ENCODE results near the gene MRM2. TPM values are rescaled to one million over a fixed set of nuclear protein-coding genes. Genes with fewer than 3 reads are reported as not detected.

The MRM2 gene
- total RNA-seq (2014; rRNA removed; shearing (Covaris generic); ENCODE audit: low replicate concordance) = 35.5 TPM in 2 replicates

DNA sequence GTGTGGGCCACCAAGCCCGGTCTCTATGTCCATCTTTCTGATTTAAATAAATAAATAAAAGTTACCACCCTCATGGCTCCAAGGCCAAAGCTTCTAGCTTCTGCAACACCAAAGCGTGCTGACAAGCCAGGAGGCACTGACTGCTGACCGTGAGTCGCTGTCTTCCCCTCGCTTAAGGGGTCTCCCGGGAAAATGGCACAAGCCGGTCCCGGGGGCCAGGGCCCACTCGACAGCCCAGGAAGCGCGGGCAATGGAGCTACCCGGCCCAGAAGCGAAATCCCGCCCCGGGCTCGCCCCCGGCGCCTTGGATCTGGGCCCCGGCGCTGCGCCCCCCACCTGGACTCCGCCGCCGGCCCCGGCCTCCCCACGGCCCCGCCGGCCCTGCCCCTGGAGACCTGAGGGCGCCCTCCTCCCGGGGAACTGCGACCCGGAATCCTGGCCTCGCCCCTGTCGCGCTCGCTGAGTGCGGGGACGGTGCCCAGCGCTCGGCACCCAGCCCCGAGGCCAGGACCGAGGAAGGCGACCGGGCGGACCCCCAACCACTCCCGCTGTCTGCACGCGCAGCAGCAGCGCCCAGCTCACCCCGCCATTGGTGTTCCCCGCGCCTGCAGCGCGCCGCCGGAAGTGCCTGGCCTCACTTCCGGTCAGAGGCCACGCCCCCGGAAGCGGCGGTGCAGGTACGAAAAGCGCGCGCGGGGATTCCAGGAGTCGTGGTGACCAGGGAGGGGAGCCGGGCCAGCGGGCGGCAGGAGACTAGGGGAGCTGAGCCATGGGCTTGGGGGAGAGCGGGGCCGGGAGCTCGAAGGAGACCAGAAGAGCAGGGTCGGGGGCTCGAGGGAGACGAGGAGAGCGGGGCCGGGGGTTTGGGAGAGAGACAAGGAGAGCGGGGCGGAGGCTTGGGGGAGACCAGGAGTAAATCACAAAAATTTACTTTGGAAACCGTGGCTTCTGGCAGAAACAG is at the start of gene MRM2, which contains the start of gene NUDT1:
Gene MRM2 (minus strand): TSS at position 626 of the 961 bp plus-strand sequence. CDS start 36 bp downstream, at position 590.
Gene NUDT1 (plus strand): TSS at position 647 of the 961 bp plus-strand sequence. CDS start 2,349 bp downstream, outside the sequence.
- peak within 1 kb of the TSS; percentile 93 for H3K4me3 ChIP-seq (ENCODE audit: low read length)
- no peaks in the 10 kb centered on the region for H3K27me3 ChIP-seq (ENCODE audit: low read length)
- peaks cover 10% of the 10 kb centered on the region for H3K36me3 ChIP-seq (ENCODE audit: insufficient read depth, low read length)
- DNase-seq = peak; percentile 91
- peak within 1 kb of the TSS; percentile 99 for H3K9ac ChIP-seq (ENCODE audit: low read length)
- H2AFZ ChIP-seq (ENCODE audit: low read length) = peak within 1 kb of the TSS; percentile 87; the same call in 1 of the 2 replicates
- H3K9me2 ChIP-seq (replicated peaks; ENCODE audit: insufficient read depth, low read length) = no peaks in the 10 kb centered on the region
- peak within 1 kb of the TSS; percentile 98 for H3K4me2 ChIP-seq (ENCODE audit: low read depth, low read length, poor library complexity, severe bottlenecking)
- H3K27ac ChIP-seq (ENCODE audit: low read length) = peak within 1 kb of the TSS; percentile 64
- 0 out of 2 replicates have a peak, but pooled peaks cover 3% of the 10 kb centered on the region for H4K20me1 ChIP-seq (ENCODE audit: insufficient read depth, low read depth, low read length)
- peaks cover 40% of the 10 kb centered on the region for H3K4me1 ChIP-seq (ENCODE audit: low read length)
- no peaks in the 10 kb centered on the region for H3K9me3 ChIP-seq (ENCODE audit: low read length)
- H3K79me2 ChIP-seq (ENCODE audit: low read length) = peaks cover 43% of the 10 kb centered on the region

DNA sequence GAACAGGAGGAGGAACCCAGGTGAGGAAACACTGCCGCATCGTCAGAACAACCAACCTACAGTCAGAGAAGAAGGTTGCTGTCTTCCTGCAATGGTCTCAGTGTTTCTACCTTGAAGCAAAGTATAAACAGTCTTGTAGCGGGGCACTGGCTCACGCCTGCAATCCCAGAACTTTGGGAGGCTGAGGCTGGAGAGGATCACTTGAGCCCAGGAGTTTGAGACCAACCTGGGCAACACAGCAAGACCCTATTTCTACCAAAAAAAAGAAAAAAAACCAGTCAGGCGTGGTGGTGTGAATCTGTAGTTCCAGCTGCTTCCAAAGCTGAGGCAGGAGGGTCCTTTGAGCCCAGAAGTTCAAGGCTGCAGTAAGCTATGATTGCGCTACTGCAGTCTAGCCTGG is 48.9 kb upstream of the MRM2 start:
- Histone ChIP-seq H3K27ac (ENCODE audit: low read length) (no peak overlapping the region), H3K9me2 (replicated peaks; ENCODE audit: insufficient read depth, low read length) (no peaks in the 10 kb centered on the region), H3K79me2 (ENCODE audit: low read length) (no peaks in the 10 kb centered on the region), H4K20me1 (ENCODE audit: insufficient read depth, low read depth, low read length) (no peaks in the 10 kb centered on the region), H3K27me3 (ENCODE audit: low read length) (no peaks in the 10 kb centered on the region), H3K36me3 (ENCODE audit: insufficient read depth, low read length) (no peaks in the 10 kb centered on the region), H3K4me1 (ENCODE audit: low read length) (peaks cover 16% of the 10 kb centered on the region), H3K9me3 (ENCODE audit: low read length) (no peaks in the 10 kb centered on the region), H3K4me3 (ENCODE audit: low read length) (no peak overlapping the region), H3K4me2 (ENCODE audit: low read depth, low read length, poor library complexity, severe bottlenecking) (no peak overlapping the region), H3K9ac (ENCODE audit: low read length) (no peak overlapping the region), H2AFZ (ENCODE audit: low read length) (no peak overlapping the region)
- DNase-seq = no peak

- Histone ChIP-seq H4K20me1 (ENCODE audit: insufficient read depth, low read depth, low read length) (no peaks in the 10 kb centered on the region), H2AFZ (ENCODE audit: low read length) (no peak overlapping the region), H3K9ac (ENCODE audit: low read length) (no peak overlapping the region), H3K4me2 (ENCODE audit: low read depth, low read length, poor library complexity, severe bottlenecking) (no peak overlapping the region), H3K27me3 (ENCODE audit: low read length) (no peaks in the 10 kb centered on the region), H3K79me2 (ENCODE audit: low read length) (no peaks in the 10 kb centered on the region), H3K4me1 (ENCODE audit: low read length) (peaks cover 8% of the 10 kb centered on the region), H3K9me3 (ENCODE audit: low read length) (no peaks in the 10 kb centered on the region), H3K36me3 (ENCODE audit: insufficient read depth, low read length) (no peaks in the 10 kb centered on the region), H3K9me2 (replicated peaks; ENCODE audit: insufficient read depth, low read length) (no peaks in the 10 kb centered on the region), H3K27ac (ENCODE audit: low read length) (no peak overlapping the region), H3K4me3 (ENCODE audit: low read length) (no peak overlapping the region)
- DNase-seq = no peak
Observed at GRCh38 chr7:2289621-2290020, 47.6 kb upstream of the MRM2 start.

DNA sequence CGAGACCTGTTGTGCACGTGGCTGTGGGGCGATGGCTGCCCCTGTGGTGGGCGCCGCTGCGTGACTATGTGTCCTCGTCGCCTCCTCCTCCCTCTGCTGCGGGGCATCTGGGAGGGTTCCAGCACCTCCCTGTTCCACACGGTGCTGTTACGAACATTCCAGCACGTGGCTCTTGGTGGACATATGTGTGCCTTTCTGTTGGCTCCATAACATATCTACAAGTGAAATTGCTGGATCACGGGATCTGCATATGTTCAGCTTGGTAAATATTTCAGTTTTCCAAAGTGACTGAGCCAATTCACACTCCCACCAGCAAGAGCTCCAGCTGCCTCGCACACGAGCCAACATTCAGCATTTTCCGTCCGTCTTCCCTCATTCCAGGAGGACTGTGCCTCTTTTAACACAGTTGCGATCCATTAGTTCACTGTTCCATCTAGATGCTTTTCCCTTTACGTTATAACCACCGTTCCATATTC is 47.1 kb upstream of the MRM2 start:
- Histone ChIP-seq H3K27ac (ENCODE audit: low read length) (no peak overlapping the region), H4K20me1 (ENCODE audit: insufficient read depth, low read depth, low read length) (no peaks in the 10 kb centered on the region), H3K4me2 (ENCODE audit: low read depth, low read length, poor library complexity, severe bottlenecking) (no peak overlapping the region), H3K4me3 (ENCODE audit: low read length) (no peak overlapping the region), H2AFZ (ENCODE audit: low read length) (no peak overlapping the region), H3K9me2 (replicated peaks; ENCODE audit: insufficient read depth, low read length) (no peaks in the 10 kb centered on the region), H3K79me2 (ENCODE audit: low read length) (no peaks in the 10 kb centered on the region), H3K36me3 (ENCODE audit: insufficient read depth, low read length) (no peaks in the 10 kb centered on the region), H3K4me1 (ENCODE audit: low read length) (peaks cover 8% of the 10 kb centered on the region), H3K9me3 (ENCODE audit: low read length) (no peaks in the 10 kb centered on the region), H3K27me3 (ENCODE audit: low read length) (no peaks in the 10 kb centered on the region), H3K9ac (ENCODE audit: low read length) (no peak overlapping the region)
- no peak for DNase-seq

DNA sequence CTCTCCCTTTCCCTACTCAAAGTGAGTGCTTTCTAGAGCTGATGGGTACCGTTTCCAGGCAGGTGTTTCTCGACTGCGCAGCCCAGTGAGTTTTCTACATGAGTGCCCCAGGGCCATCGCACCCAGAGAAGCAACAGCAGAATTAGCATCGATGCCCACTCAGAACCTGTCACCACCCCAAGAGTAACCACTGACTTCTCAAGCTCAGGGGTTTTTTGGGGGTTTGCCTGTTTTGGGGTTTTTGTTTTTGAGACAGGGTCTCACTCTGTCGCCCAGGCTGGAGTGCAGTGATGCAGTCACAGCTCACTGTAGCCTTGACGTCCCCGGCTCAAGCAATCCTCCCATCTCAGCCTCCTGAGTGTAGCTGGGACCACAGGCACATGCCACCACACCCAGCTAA is 46.5 kb upstream of the MRM2 start:
- Histone ChIP-seq H3K36me3 (ENCODE audit: insufficient read depth, low read length) (no peaks in the 10 kb centered on the region), H3K27ac (ENCODE audit: low read length) (no peak overlapping the region), H4K20me1 (ENCODE audit: insufficient read depth, low read depth, low read length) (no peaks in the 10 kb centered on the region), H3K4me2 (ENCODE audit: low read depth, low read length, poor library complexity, severe bottlenecking) (no peak overlapping the region), H3K27me3 (ENCODE audit: low read length) (no peaks in the 10 kb centered on the region), H3K4me3 (ENCODE audit: low read length) (no peak overlapping the region), H2AFZ (ENCODE audit: low read length) (no peak overlapping the region), H3K9ac (ENCODE audit: low read length) (no peak overlapping the region), H3K79me2 (ENCODE audit: low read length) (no peaks in the 10 kb centered on the region), H3K4me1 (ENCODE audit: low read length) (peaks cover 8% of the 10 kb centered on the region), H3K9me2 (replicated peaks; ENCODE audit: insufficient read depth, low read length) (no peaks in the 10 kb centered on the region), H3K9me3 (ENCODE audit: low read length) (no peaks in the 10 kb centered on the region)
- no peak for DNase-seq

DNA sequence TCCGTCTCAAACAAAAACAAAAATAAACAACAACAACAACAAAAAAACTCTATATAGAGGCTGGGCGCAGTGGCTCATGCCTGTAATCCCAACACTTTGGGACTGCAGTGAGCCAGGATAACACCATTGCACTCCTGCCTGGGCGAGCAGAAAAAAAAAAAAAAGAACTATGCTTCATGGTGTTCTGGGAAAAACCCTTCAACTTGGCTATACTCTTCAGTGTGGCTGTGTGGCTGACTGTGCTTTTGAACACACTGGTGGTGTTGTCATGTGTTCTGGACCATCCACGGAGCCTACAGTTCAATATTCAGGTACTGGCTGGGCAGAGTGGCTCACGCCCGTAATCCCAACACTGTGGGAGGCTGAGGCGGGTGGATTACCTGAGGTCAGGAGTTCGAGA is 45.7 kb upstream of the MRM2 start:
- Histone ChIP-seq H4K20me1 (ENCODE audit: insufficient read depth, low read depth, low read length) (no peaks in the 10 kb centered on the region), H3K4me1 (ENCODE audit: low read length) (peaks cover 8% of the 10 kb centered on the region), H3K9me2 (replicated peaks; ENCODE audit: insufficient read depth, low read length) (no peaks in the 10 kb centered on the region), H3K27me3 (ENCODE audit: low read length) (no peaks in the 10 kb centered on the region), H2AFZ (ENCODE audit: low read length) (no peak overlapping the region), H3K9ac (ENCODE audit: low read length) (no peak overlapping the region), H3K4me3 (ENCODE audit: low read length) (no peak overlapping the region), H3K27ac (ENCODE audit: low read length) (no peak overlapping the region), H3K36me3 (ENCODE audit: insufficient read depth, low read length) (no peaks in the 10 kb centered on the region), H3K79me2 (ENCODE audit: low read length) (no peaks in the 10 kb centered on the region), H3K9me3 (ENCODE audit: low read length) (no peaks in the 10 kb centered on the region), H3K4me2 (ENCODE audit: low read depth, low read length, poor library complexity, severe bottlenecking) (no peak overlapping the region)
- DNase-seq = no peak

DNA sequence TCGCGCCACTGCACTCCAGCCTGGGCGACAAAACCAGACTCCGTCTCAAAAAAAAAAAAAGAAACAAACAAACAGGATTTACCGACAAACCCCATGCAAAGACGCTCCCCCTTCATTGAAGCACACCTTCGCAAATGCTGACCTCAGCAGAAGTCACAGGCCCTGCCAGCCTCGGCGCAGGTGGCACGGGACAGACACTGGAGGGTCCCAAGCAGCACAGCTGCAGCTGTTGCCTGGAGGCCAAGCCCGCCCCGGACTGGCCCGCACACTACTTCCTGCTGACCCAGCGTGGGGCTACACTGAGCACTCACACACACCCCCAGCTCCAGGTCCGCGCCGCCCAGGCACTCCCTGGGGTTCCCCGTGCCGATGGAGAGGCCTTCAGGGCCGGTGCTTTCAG is 41.1 kb upstream of the MRM2 start:
- Histone ChIP-seq H3K27me3 (ENCODE audit: low read length) (no peaks in the 10 kb centered on the region), H3K9ac (ENCODE audit: low read length) (no peak overlapping the region), H3K27ac (ENCODE audit: low read length) (no peak overlapping the region), H3K4me2 (ENCODE audit: low read depth, low read length, poor library complexity, severe bottlenecking) (no peak overlapping the region), H3K4me1 (ENCODE audit: low read length) (no peaks in the 10 kb centered on the region), H4K20me1 (ENCODE audit: insufficient read depth, low read depth, low read length) (no peaks in the 10 kb centered on the region), H3K79me2 (ENCODE audit: low read length) (no peaks in the 10 kb centered on the region), H3K9me2 (replicated peaks; ENCODE audit: insufficient read depth, low read length) (no peaks in the 10 kb centered on the region), H3K4me3 (ENCODE audit: low read length) (no peak overlapping the region), H2AFZ (ENCODE audit: low read length) (no peak overlapping the region), H3K9me3 (ENCODE audit: low read length) (no peaks in the 10 kb centered on the region), H3K36me3 (ENCODE audit: insufficient read depth, low read length) (no peaks in the 10 kb centered on the region)
- no peak for DNase-seq

GRCh38 chr7:2282185-2282751 is 40.3 kb upstream of the MRM2 start:
- H3K4me2 ChIP-seq (ENCODE audit: low read depth, low read length, poor library complexity, severe bottlenecking) = no peak overlapping the region
- H3K27ac ChIP-seq (ENCODE audit: low read length) = no peak overlapping the region
- no peaks in the 10 kb centered on the region for H3K4me1 ChIP-seq (ENCODE audit: low read length)
- no peaks in the 10 kb centered on the region for H3K27me3 ChIP-seq (ENCODE audit: low read length)
- no peaks in the 10 kb centered on the region for H3K79me2 ChIP-seq (ENCODE audit: low read length)
- DNase-seq = no peak
- H3K4me3 ChIP-seq (ENCODE audit: low read length) = no peak overlapping the region
- no peaks in the 10 kb centered on the region for H3K9me2 ChIP-seq (replicated peaks; ENCODE audit: insufficient read depth, low read length)
- no peak overlapping the region for H2AFZ ChIP-seq (ENCODE audit: low read length)
- H3K36me3 ChIP-seq (ENCODE audit: insufficient read depth, low read length) = no peaks in the 10 kb centered on the region
- no peaks in the 10 kb centered on the region for H3K9me3 ChIP-seq (ENCODE audit: low read length)
- no peak overlapping the region for H3K9ac ChIP-seq (ENCODE audit: low read length)
- no peaks in the 10 kb centered on the region for H4K20me1 ChIP-seq (ENCODE audit: insufficient read depth, low read depth, low read length)

Measured in Karpas-422 (cell line).